GM19239 (cell line): ENCODE results near the gene SCMH1.

Experiments
- DNase-seq: peaks from one replicate; pipeline ENCODE4 v3.0.0; 2011; ENCODE audit warnings: low spot score; ENCODE audit not compliant: insufficient read length
- FAIRE-seq: peaks from 2 replicates; lab custom pipeline; 2011; peaks lifted over from hg19 to GRCh38; lab: Jason Lieb, UNC

SCMH1 gene

GRCh38 chr1:41045740-41046139 is 196.4 kb downstream of the SCMH1 start:
- FAIRE-seq: no peak
- no peak for DNase-seq

- FAIRE-seq: no peak
These were observed 197.9 kb downstream of the SCMH1 start for GRCh38 chr1:41044187-41044586.

GRCh38 chr1:41041614-41042270 is 200.4 kb downstream of the SCMH1 start:
- FAIRE-seq (no peak), DNase-seq (no peak)

More at GRCh38 chr1:41044187-41044586, 197.9 kb downstream of the SCMH1 start:
- no peak for DNase-seq

GRCh38 chr1:41038110-41038509 is 204.0 kb downstream of the SCMH1 start:
- no peak for DNase-seq
- FAIRE-seq: no peak

- FAIRE-seq (no peak), DNase-seq (no peak)
These were observed 204.8 kb downstream of the SCMH1 start for GRCh38 chr1:41037116-41037903.

GRCh38 chr1:41033272-41033671 is 208.8 kb downstream of the SCMH1 start:
- DNase-seq: no peak
- no peak for FAIRE-seq

- no peak for DNase-seq
- no peak for FAIRE-seq
These were observed 210.0 kb downstream of the SCMH1 start for GRCh38 chr1:41032147-41032546.

- FAIRE-seq (no peak), DNase-seq (no peak)
These were observed 211.1 kb downstream of the SCMH1 start for GRCh38 chr1:41030872-41031616.

- DNase-seq (no peak), FAIRE-seq (no peak)
These were observed 214.0 kb downstream of the SCMH1 start for GRCh38 chr1:41028034-41028642.

GRCh38 chr1:41025979-41026819 is 215.9 kb downstream of the SCMH1 start:
- DNase-seq: no peak
- FAIRE-seq: no peak

- no peak for FAIRE-seq
- no peak for DNase-seq
These were observed 217.2 kb downstream of the SCMH1 start for GRCh38 chr1:41024953-41025352.

GRCh38 chr1:41023279-41023990 is 218.7 kb downstream of the SCMH1 start:
- FAIRE-seq (no peak), DNase-seq (no peak)

- no peak for FAIRE-seq
- DNase-seq: no peak
These were observed 219.7 kb downstream of the SCMH1 start for GRCh38 chr1:41022424-41022823.

GRCh38 chr1:41021526-41022308 is 220.4 kb downstream of the SCMH1 start, which contains the start of gene SLFNL1:
TSS of gene SLFNL1 (minus strand) at chr1:41021725. CDS start at chr1:41020660, 1,065 bp downstream.
- DNase-seq (no peak), FAIRE-seq (no peak)

GRCh38 chr1:41020654-41021053 is 221.5 kb downstream of the SCMH1 start:
- FAIRE-seq (no peak), DNase-seq (no peak)

- DNase-seq: no peak
- FAIRE-seq: no peak
These were observed 222.0 kb downstream of the SCMH1 start for GRCh38 chr1:41020109-41020576.

GRCh38 chr1:41019353-41019745 is 222.8 kb downstream of the SCMH1 start:
- DNase-seq (no peak), FAIRE-seq (no peak)

- DNase-seq: no peak
- FAIRE-seq: no peak
These were observed 224.1 kb downstream of the SCMH1 start for GRCh38 chr1:41018018-41018410.
